Upper lobe of right lung (tissue), 1 donor: ENCODE data around the gene SGF29. TPM values are rescaled to one million over a fixed set of nuclear protein-coding genes. Genes with fewer than 3 reads are reported as not detected.
A peak's percentile ranks its signal among the peaks of the same experiment; 100 is the strongest.
"Not testable (repeated sequence)": the region's sequence is repeated elsewhere in the genome, so short reads cannot be mapped to it uniquely, and the experiment has no call there.

Experiments
- ATAC-seq: fragments of 200-7000 bp; cut with Tn5 transposase; one replicate; pipeline ENCODE4 v1.9.1; 2020; ENCODE audit warnings: mild to moderate bottlenecking, moderate library complexity
- DNase-seq: peaks from one replicate; pipeline ENCODE4 v3.0.0-alpha.2; 2020
- H3K27ac ChIP-seq: fragments of 200-600 bp; one replicate; pipeline ENCODE4 v1.8.0; 2022
- H3K27me3 ChIP-seq: fragments of 200-600 bp; one replicate; pipeline ENCODE4 v1.8.0; 2022; ENCODE audit warnings: mild to moderate bottlenecking
- H3K36me3 ChIP-seq: fragments of 200-600 bp; one replicate; pipeline ENCODE4 v1.8.0; 2022
- H3K4me1 ChIP-seq: fragments of 200-600 bp; one replicate; pipeline ENCODE4 v1.8.0; 2022
- H3K4me3 ChIP-seq: fragments of 200-600 bp; one replicate; pipeline ENCODE4 v1.8.0; 2022; ENCODE audit warnings: mild to moderate bottlenecking
- H3K9me3 ChIP-seq: fragments of 200-600 bp; one replicate; pipeline ENCODE4 v1.8.0; 2022
- CTCF ChIP-seq: fragments of 200-600 bp; IDR thresholded peaks from one replicate; pipeline ENCODE4 v1.8.0; 2022; ENCODE audit warnings: antibody characterized with exemption
- intact Hi-C: fragments of 100-400 bp; cut with DNase I; formaldehyde crosslinking; loops from one replicate; pipeline ENCODE4 v1.11.0; 2022
- total RNA-seq: library from RNA; stranded (reverse); fragmentation: NEBNext Ultra II Directional; extraction: Animal tissue kit (Norgen Biotek cat#: 25700); gene quantifications from one replicate; pipeline ENCODE4 v1.2.1, GENCODE V29; 2021
- donor health status: DM: no; HTN: yes; CAD: no; lungs with severe emphysema.

SGF29 gene
- total RNA-seq, 1 donor from 2014 or later: 33.5 TPM

GRCh38 chr16:28623172-28623711 is 69.5 kb downstream of the SGF29 start:
- H3K9me3 ChIP-seq: no peaks in the 10 kb centered on the region
- ATAC-seq (peak; percentile 96), DNase-seq (peak; percentile 88)
- no peaks in the 10 kb centered on the region for H3K4me1 ChIP-seq
- peak overlapping the region; percentile 60 for H3K4me3 ChIP-seq
- peaks cover 9% of the 10 kb centered on the region for H3K36me3 ChIP-seq
- no peaks in the 10 kb centered on the region for H3K27me3 ChIP-seq
- intact Hi-C loops: no loop called here
- TF ChIP-seq CTCF: no peak
- peak overlapping the region; percentile 51 for H3K27ac ChIP-seq

GRCh38 chr16:28630905-28631304 is 77.2 kb downstream of the SGF29 start:
- H3K27me3 ChIP-seq, DNase-seq, H3K9me3 ChIP-seq: not testable (repeated sequence)

GRCh38 chr16:28636093-28636823 is 82.5 kb downstream of the SGF29 start:
- intact Hi-C loops, ATAC-seq, H3K27me3 ChIP-seq, H3K4me3 ChIP-seq, H3K27ac ChIP-seq, H3K9me3 ChIP-seq, H3K36me3 ChIP-seq, H3K4me1 ChIP-seq, DNase-seq: not testable (repeated sequence)

More at GRCh38 chr16:28630905-28631304, 77.2 kb downstream of the SGF29 start:
- H3K27ac ChIP-seq, H3K4me3 ChIP-seq, intact Hi-C loops, H3K4me1 ChIP-seq, H3K36me3 ChIP-seq, ATAC-seq: not testable (repeated sequence)

GRCh38 chr16:28637765-28638164 is 84.0 kb downstream of the SGF29 start, which contains the start of gene NPIPB8:
Gene NPIPB8, plus strand, starts transcription at chr16:28638065. Its CDS starts 296 bp downstream, at chr16:28638361.
- H3K4me1 ChIP-seq, intact Hi-C loops, ATAC-seq, H3K27ac ChIP-seq, H3K36me3 ChIP-seq, H3K27me3 ChIP-seq, H3K4me3 ChIP-seq, H3K9me3 ChIP-seq, DNase-seq: not testable (repeated sequence)

- H3K36me3 ChIP-seq, DNase-seq, ATAC-seq, H3K27ac ChIP-seq, intact Hi-C loops, H3K27me3 ChIP-seq, H3K4me1 ChIP-seq, H3K4me3 ChIP-seq, H3K9me3 ChIP-seq: not testable (repeated sequence)
Measured at GRCh38 chr16:28638359-28638758, 84.6 kb downstream of the SGF29 start.

- ATAC-seq, H3K9me3 ChIP-seq, H3K27ac ChIP-seq, DNase-seq, intact Hi-C loops, H3K36me3 ChIP-seq, H3K27me3 ChIP-seq, H3K4me3 ChIP-seq, H3K4me1 ChIP-seq: not testable (repeated sequence)
Measured at GRCh38 chr16:28639959-28640358, 86.2 kb downstream of the SGF29 start.

Other genes with a start within 250 kb of the SGF29 start
- 3.2 TPM for gene NPIPB6, start 190.4 kb upstream of the SGF29 start, total RNA-seq
- gene EIF3CL, start 150.1 kb upstream of the SGF29 start, total RNA-seq: 25.2 TPM
- gene NPIPB7, start 81.6 kb upstream of the SGF29 start, total RNA-seq: not detected
- 73.7 TPM for gene CLN3, start 61.8 kb upstream of the SGF29 start, total RNA-seq
- gene APOBR, start 59.3 kb upstream of the SGF29 start, total RNA-seq: 17.7 TPM
- not detected for gene IL27, start 47.1 kb upstream of the SGF29 start, total RNA-seq
- gene NUPR1, start 14.9 kb upstream of the SGF29 start, total RNA-seq: 291 TPM
- 13.0 TPM for gene SULT1A2, start 43.1 kb downstream of the SGF29 start, total RNA-seq
- 55.4 TPM for gene SULT1A1, start 56.1 kb downstream of the SGF29 start, total RNA-seq
- 2.8 TPM for gene NPIPB8, start 84.1 kb downstream of the SGF29 start, total RNA-seq
- 507 TPM for gene EIF3C, start 157.5 kb downstream of the SGF29 start, total RNA-seq
- gene NPIPB9, start 197.9 kb downstream of the SGF29 start, total RNA-seq: 3.5 TPM